A673 (cell line): Measurements from ENCODE around the gene NPY1R.

Source experiments
- CTCF ChIP-seq: fragments of 300-800, 200-600 bp; sonication (generic); conservative IDR thresholded peaks from 2 replicates; pipeline ENCODE4 v1.5.1; 2017; ENCODE audit warnings: low read depth, mild to moderate bottlenecking, antibody characterized with exemption, low read length, moderate library complexity, mixed read lengths
- EZH2 ChIP-seq: fragments of 200-600 bp; sonication (generic); IDR thresholded peaks from 2 replicates; pipeline ENCODE4 v1.6.1; 2017; ENCODE audit warnings: borderline replicate concordance, low read depth, mild to moderate bottlenecking, mixed read lengths, antibody characterized with exemption, low read length; ENCODE audit not compliant: poor library complexity, severe bottlenecking

- TF ChIP-seq CTCF (peak; percentile 51), EZH2 (no peak)
Measured at GRCh38 chr4:163331629-163332376, 593 bp downstream of the NPY1R start.
